Retinal pigment epithelial cell (primary cell): ENCODE results near the gene CAPN1.
"Not testable (repeated sequence)": the region's sequence is repeated elsewhere in the genome, so short reads cannot be mapped to it uniquely, and the experiment has no call there.

Experiments used
- DNase-seq: peaks from one replicate; pipeline ENCODE4 v3.0.0-alpha.2; 2010; ENCODE audit warnings: low read depth
- H3K4me3 ChIP-seq: 2 replicates; pipeline ENCODE4 v1.5.1; 2011; ENCODE audit warnings: mild to moderate bottlenecking, low read length, control low read depth, moderate library complexity
- TF ChIP-seq, protein P1 (sequence below): conservative IDR thresholded peaks from 2 replicates; pipeline ENCODE4 v1.5.1; 2011; ENCODE audit warnings: low read depth, low read length, control low read depth, inconsistent platforms

CAPN1 gene

DNA sequence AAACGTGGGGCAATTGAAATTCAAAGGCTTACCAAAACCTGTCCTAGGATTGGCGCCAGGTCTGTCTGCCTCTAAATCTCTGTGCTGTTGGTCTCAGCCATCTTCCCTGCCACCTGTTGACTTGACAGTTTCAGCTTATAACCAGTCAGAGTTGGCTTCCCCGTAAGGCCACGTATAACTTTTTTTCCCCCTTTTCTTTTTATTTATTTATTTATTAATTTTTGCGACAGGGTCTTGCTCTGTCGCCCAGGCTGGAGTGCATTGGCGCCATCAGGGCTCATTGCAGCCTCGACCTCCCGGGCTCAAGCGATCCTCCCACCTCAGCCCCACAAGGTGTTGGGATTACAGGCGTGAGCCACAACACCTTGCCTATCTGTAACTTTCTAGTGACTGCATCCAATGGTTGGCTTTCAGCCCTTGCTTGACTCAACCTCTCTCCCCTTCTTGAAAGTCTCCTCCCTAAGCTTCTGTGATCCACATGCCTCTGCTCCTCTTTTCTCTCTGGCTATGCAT, 46.0 kb upstream of the CAPN1 start:
- TF ChIP-seq, protein P1, sequence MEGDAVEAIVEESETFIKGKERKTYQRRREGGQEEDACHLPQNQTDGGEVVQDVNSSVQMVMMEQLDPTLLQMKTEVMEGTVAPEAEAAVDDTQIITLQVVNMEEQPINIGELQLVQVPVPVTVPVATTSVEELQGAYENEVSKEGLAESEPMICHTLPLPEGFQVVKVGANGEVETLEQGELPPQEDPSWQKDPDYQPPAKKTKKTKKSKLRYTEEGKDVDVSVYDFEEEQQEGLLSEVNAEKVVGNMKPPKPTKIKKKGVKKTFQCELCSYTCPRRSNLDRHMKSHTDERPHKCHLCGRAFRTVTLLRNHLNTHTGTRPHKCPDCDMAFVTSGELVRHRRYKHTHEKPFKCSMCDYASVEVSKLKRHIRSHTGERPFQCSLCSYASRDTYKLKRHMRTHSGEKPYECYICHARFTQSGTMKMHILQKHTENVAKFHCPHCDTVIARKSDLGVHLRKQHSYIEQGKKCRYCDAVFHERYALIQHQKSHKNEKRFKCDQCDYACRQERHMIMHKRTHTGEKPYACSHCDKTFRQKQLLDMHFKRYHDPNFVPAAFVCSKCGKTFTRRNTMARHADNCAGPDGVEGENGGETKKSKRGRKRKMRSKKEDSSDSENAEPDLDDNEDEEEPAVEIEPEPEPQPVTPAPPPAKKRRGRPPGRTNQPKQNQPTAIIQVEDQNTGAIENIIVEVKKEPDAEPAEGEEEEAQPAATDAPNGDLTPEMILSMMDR, result no peak
- DNase-seq, result no peak
- peak overlapping the region; percentile 91 for H3K4me3 ChIP-seq

DNA sequence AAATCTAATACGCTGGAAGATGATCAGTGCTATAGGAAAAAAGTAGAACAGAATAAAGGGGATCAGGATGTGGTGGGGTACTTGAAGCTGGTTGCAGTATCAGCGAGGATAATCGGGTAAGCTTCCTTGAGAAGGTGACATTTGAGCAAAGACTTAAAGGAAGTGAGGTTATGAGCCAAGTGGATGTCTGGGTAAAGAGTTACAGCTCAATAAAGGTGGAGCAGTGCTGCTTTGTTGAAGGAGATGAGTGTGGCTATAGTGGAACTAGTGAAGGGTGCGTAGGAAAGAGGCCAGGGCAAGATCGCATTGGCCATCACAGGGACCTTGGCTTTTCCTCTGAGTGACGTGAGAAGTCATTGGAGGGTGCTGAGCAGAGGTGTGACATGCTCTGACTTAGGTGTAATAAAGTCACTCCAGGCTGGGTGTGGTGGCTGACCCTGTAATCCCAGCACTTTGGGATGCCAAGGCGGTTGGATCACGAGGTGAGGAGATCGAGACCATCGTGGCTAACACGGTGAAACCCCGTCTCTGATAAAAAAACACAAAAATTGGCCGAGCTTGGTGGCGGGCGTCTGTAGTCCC, 45.1 kb upstream of the CAPN1 start:
- H3K4me3 ChIP-seq, result no peak overlapping the region
- no peak for DNase-seq
- TF ChIP-seq, protein P1, result no peak

DNA sequence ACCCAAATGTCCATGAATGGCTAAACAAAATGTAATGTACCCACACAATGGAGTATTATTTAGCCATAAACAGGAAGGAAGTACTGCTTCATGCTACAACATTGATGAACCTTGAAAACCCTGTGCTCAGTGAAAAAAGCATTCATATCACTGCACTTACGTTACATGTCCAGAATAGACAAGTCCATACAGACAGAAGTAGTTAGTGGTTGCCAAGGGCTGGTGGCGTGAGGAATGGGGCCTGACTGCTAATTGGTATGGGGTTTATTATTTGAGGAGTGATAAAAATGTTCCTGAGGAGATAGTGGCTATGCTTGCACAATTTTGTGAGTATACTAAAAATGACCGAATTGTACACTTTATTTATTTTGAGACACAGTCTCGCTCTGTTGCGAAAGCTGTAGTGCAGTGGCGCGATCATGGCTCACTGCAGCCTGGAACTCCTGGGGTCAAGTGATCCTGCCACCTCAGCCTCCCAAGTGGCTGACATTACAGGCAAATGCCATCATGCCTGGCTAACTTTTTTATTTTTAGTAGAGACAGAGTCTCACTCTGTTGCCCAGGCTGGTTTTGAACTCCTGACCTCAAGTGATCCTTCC, 39.7 kb upstream of the CAPN1 start:
- DNase-seq, result no peak
- no peak overlapping the region for H3K4me3 ChIP-seq
- TF ChIP-seq, protein P1, result no peak

DNA sequence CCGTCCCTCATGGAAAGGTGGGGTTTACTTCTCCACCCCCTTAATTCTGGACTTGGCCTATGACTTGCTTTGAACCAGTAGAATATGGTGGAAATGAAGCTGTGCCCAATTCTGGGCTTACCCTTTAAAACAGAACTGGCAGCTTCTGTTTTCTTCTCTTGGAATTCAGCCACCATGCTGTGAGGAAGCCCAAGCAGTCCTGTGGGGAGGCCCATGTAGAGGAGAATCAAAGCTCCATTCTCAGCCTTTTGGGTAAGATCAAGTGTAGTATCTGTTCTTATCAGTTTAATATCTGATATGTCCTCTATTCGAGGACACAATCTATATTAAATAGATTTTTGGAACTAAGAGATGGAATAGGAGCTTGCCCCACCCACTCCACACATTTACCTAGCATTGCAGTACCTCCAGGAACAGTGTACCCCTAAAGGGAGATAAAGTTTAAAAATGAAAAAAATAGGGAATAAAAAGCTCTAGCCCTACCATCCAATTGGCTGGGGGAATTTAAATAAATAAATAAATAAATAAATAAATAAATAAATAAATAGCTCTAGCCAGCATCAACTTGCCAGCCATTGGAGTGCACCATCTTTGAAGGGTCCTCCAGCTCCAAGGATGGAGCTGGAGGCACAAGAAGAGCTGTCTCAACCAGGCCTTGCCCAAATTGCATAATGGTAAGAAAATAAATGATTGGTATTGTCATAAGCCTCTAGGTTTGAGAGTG, 34.2 kb upstream of the CAPN1 start:
- H3K4me3 ChIP-seq, result no peak overlapping the region
- no peak for DNase-seq
- TF ChIP-seq, protein P1, result no peak

DNA sequence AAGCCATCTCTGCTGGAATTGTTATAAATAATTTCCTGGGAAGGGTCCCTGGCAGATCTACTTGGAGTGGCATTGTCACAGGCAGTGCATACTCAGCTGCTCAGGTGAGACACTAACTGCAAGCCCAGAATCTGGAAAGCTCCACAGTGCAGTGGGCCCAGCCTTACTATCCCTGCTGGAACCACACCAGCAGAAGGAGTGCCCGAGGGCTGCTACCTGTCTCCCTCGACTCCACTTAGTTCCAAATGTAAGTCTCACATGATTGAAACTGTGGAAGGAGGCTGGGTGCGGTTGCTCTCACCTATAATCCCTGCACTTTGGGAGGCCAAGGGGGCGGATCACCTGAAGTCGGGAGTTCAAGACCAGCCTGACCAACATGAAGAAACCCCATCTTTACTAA, 33.1 kb upstream of the CAPN1 start:
- H3K4me3 ChIP-seq, result no peak overlapping the region
- DNase-seq, result no peak
- TF ChIP-seq, protein P1, result no peak

DNA sequence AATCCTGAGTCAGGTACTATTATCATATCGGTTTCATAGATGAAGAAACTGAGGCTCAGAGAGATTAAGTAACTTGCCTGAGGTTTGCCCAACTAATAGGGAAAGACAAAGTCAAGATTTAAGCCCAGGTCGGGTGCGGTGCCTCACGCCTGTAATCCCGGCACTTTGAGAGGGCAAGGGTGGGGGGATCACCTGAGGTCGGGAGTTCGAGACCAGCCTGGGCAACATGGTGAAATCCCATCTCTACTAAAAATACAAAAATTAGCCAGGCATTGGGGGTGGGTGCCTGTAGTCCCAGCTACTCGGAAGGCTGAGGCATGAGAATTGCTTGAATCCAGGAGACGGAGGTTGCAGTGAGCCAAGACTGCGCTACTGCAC, 31.6 kb upstream of the CAPN1 start:
- H3K4me3 ChIP-seq, result not testable (repeated sequence)

DNA sequence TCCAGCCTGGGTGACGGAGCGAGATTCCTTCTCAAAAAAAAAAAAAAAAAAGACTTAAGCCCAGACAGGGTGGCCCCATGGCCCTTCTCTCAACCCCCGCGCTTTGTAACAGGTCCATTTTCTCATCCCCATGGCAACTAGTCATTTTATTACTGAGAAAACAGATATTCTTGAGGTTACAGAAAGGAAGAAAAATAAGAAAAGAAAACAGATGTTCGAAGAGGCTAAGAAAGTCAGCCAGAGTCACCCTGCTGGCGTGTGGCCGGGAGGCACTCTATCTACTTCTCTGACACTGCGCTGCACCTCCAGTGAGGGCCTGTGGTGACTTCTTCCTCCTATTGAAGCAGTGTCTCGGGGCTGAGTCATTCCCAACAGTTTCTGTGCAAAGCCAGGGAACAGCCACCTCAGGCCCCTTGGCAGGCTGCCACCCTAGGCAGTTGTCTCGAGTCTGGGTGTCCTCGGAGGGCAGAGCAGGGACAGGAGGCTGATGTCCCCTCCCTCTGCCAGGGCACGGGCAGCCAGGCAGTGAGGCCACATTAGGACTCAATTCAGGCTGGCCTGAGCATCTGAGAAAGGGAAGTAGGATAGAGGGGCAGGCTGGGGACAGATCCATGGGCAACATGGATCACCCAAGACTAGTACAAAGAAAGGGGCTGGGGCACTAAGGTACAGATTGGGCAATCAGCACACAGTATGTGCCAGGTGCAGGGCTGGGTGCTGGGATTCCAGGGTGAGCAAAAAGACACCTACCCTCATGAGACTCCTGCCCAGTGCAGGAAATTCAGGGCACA, 31.0 kb upstream of the CAPN1 start:
- TF ChIP-seq, protein P1, result no peak
- peak; percentile 39 for DNase-seq
- H3K4me3 ChIP-seq, result no peak overlapping the region

More for the DNA sequence above, 31.6 kb upstream of the CAPN1 start:
- DNase-seq, result not testable (repeated sequence)
